GM12878 (cell line): Measurements from ENCODE around the gene TLR9. TPM values are rescaled to one million over a fixed set of nuclear protein-coding genes. Genes with fewer than 3 reads are reported as not detected.
A peak's percentile ranks its signal among the peaks of the same experiment; 100 is the strongest.

Source experiments
- BRCA1 ChIP-seq: IDR thresholded peaks from 2 replicates; pipeline ENCODE4 v1.6.1; 2011; ENCODE audit warnings: low read depth, low read length, improper control_type of control experiment
- DPF2 ChIP-seq: fragments of 450-650 bp; IDR thresholded peaks from 2 replicates; pipeline ENCODE4 v1.6.1; 2017; ENCODE audit warnings: mild to moderate bottlenecking
- EED ChIP-seq: sonication (generic); IDR thresholded peaks from 2 replicates; pipeline ENCODE4 v1.6.1; 2016; ENCODE audit warnings: antibody characterized with exemption, low read depth
- HCFC1 ChIP-seq: fragments of 150-350 bp; IDR thresholded peaks from 2 replicates; pipeline ENCODE4 v1.6.1; 2014; ENCODE audit warnings: low read length
- JUNB ChIP-seq: IDR thresholded peaks from 2 replicates; pipeline ENCODE4 v1.6.1; 2016; ENCODE audit warnings: antibody characterized with exemption, mild to moderate bottlenecking
- MAX ChIP-seq: IDR thresholded peaks from 2 replicates; pipeline ENCODE4 v1.6.1; 2012; ENCODE audit warnings: low read depth, low read length, improper control_type of control experiment
- MEF2B ChIP-seq: fragments of 450-650 bp; IDR thresholded peaks from 2 replicates; pipeline ENCODE4 v1.6.1; 2018; ENCODE audit warnings: mild to moderate bottlenecking, moderate library complexity; ENCODE audit not compliant: partially characterized antibody, poor library complexity, severe bottlenecking
- MXI1 ChIP-seq: fragments of 150-350 bp; IDR thresholded peaks from 2 replicates; pipeline ENCODE4 v1.6.1; 2011; ENCODE audit warnings: low read depth, mild to moderate bottlenecking, inconsistent platforms, low read length, improper control_type of control experiment
- NFYB ChIP-seq: IDR thresholded peaks from 2 replicates; pipeline ENCODE4 v1.6.1; 2011; ENCODE audit warnings: low read depth, mild to moderate bottlenecking, low read length, improper control_type of control experiment, moderate library complexity; ENCODE audit not compliant: insufficient read depth
- PAX8 ChIP-seq: fragments of 450-650 bp; IDR thresholded peaks from 2 replicates; pipeline ENCODE4 v1.6.1; 2017; ENCODE audit warnings: mild to moderate bottlenecking, moderate library complexity
- SKIL ChIP-seq: fragments of 450-650 bp; IDR thresholded peaks from 2 replicates; pipeline ENCODE4 v1.6.1; 2017; ENCODE audit warnings: mild to moderate bottlenecking, low read depth, inconsistent platforms; ENCODE audit not compliant: poor library complexity, severe bottlenecking
- SRF ChIP-seq, 2 experiments: IDR thresholded peaks; 2 replicates each; pipeline ENCODE4 v1.6.1; 2011; ENCODE audit warnings: low read depth in 2 of 2, low read length in 2 of 2, mild to moderate bottlenecking in 1 of 2, moderate library complexity in 1 of 2
- TBL1XR1 ChIP-seq: IDR thresholded peaks from 2 replicates; pipeline ENCODE4 v1.6.1; 2012; ENCODE audit warnings: low read depth, low read length, improper control_type of control experiment
- YBX1 ChIP-seq: fragments of 450-650 bp; IDR thresholded peaks from 2 replicates; pipeline ENCODE4 v1.6.1; 2016; ENCODE audit warnings: antibody characterized with exemption
- ZBTB4 ChIP-seq: fragments of 450-650 bp; formaldehyde crosslinking; IDR thresholded peaks from 2 replicates; pipeline ENCODE4 v1.4.0; 2022; ENCODE audit warnings: mild to moderate bottlenecking, moderate library complexity
- polyA plus RNA-seq, 11 experiments: library from polyadenylated mRNA; depleted of rRNA in 4 of 11; unstranded in 6 of 11; stranded (reverse) in 5 of 11; fragments of >200 nt; fragmentation: Nextera tagmentation in 4 of 11; fragmentation: Illumina TruSeq in 1 of 11; extraction: Ambion mirVana in 4 of 11; extraction: Trizol in 1 of 11; gene quantifications; 1 replicate in 1 of 11; 2 replicates in 10 of 11; pipeline versions ENCODE4 v1.2.1 to v1.2.3, GENCODE V29; 2011 to 2016; ENCODE audit warnings: inconsistent platforms in 2 of 11, missing spikeins in 2 of 11, low read depth in 1 of 11
- total RNA-seq, 4 experiments: library from RNA; depleted of rRNA in 3 of 4; stranded (reverse); fragments of >200 nt in 3 of 4; fragmentation: Illumina TruSeq in 1 of 4; extraction: Trizol in 1 of 4; gene quantifications; 2 replicates each; pipeline versions ENCODE4 v1.2.1 to v1.2.3, GENCODE V29; 2013 to 2021
- TF ChIP-seq, protein P1 (sequence below): fragments of 450-650 bp; IDR thresholded peaks from 2 replicates; pipeline ENCODE4 v1.6.1; 2018; ENCODE audit warnings: mild to moderate bottlenecking, low read depth, moderate library complexity; ENCODE audit not compliant: partially characterized antibody
- TF ChIP-seq, protein P2 (sequence below): IDR thresholded peaks from 2 replicates; pipeline ENCODE4 v1.6.1; 2012; ENCODE audit warnings: mild to moderate bottlenecking, low read depth, low read length

Gene TLR9
- total and polyA plus RNA-seq, 10 of the 15 experiments (the other 5 are each of a cell fraction or from before 2014, with no cell fraction given): 0.10 to 4.8 (median 0.53) TPM; not detected in 1

GRCh38 chr3:52238761-52239701 lies 13.6 kb upstream of the TLR9 start, which contains the start of gene TWF2 (continued):
- TF ChIP-seq, protein P1, sequence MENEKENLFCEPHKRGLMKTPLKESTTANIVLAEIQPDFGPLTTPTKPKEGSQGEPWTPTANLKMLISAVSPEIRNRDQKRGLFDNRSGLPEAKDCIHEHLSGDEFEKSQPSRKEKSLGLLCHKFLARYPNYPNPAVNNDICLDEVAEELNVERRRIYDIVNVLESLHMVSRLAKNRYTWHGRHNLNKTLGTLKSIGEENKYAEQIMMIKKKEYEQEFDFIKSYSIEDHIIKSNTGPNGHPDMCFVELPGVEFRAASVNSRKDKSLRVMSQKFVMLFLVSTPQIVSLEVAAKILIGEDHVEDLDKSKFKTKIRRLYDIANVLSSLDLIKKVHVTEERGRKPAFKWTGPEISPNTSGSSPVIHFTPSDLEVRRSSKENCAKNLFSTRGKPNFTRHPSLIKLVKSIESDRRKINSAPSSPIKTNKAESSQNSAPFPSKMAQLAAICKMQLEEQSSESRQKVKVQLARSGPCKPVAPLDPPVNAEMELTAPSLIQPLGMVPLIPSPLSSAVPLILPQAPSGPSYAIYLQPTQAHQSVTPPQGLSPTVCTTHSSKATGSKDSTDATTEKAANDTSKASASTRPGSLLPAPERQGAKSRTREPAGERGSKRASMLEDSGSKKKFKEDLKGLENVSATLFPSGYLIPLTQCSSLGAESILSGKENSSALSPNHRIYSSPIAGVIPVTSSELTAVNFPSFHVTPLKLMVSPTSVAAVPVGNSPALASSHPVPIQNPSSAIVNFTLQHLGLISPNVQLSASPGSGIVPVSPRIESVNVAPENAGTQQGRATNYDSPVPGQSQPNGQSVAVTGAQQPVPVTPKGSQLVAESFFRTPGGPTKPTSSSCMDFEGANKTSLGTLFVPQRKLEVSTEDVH: no peak
- TF ChIP-seq, protein P2, sequence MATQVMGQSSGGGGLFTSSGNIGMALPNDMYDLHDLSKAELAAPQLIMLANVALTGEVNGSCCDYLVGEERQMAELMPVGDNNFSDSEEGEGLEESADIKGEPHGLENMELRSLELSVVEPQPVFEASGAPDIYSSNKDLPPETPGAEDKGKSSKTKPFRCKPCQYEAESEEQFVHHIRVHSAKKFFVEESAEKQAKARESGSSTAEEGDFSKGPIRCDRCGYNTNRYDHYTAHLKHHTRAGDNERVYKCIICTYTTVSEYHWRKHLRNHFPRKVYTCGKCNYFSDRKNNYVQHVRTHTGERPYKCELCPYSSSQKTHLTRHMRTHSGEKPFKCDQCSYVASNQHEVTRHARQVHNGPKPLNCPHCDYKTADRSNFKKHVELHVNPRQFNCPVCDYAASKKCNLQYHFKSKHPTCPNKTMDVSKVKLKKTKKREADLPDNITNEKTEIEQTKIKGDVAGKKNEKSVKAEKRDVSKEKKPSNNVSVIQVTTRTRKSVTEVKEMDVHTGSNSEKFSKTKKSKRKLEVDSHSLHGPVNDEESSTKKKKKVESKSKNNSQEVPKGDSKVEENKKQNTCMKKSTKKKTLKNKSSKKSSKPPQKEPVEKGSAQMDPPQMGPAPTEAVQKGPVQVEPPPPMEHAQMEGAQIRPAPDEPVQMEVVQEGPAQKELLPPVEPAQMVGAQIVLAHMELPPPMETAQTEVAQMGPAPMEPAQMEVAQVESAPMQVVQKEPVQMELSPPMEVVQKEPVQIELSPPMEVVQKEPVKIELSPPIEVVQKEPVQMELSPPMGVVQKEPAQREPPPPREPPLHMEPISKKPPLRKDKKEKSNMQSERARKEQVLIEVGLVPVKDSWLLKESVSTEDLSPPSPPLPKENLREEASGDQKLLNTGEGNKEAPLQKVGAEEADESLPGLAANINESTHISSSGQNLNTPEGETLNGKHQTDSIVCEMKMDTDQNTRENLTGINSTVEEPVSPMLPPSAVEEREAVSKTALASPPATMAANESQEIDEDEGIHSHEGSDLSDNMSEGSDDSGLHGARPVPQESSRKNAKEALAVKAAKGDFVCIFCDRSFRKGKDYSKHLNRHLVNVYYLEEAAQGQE: no peak
- peak; percentile 74; the same call in 1 of the 2 replicates for TF ChIP-seq DPF2
- no peak for TF ChIP-seq ZBTB4 (CRISPR knock-in tag)
- no peak for TF ChIP-seq EED
- no peak for TF ChIP-seq NFYB
- no peak for TF ChIP-seq BRCA1
- no peak for TF ChIP-seq PAX8
- no peak for TF ChIP-seq TBL1XR1
- peak; percentile 15; the same call in 1 of the 2 replicates for TF ChIP-seq MAX
- no peak for TF ChIP-seq JUNB
- TF ChIP-seq SKIL: no peak
- TF ChIP-seq SRF (IDR thresholded peaks at IDR 0.05; ENCODE audit: low read depth in 2 of 2, low read length in 2 of 2): no peak
- no peak for TF ChIP-seq HCFC1
- TF ChIP-seq MEF2B: peak; percentile 24
- TF ChIP-seq MXI1: no peak; the same call in 1 of the 2 replicates
- no peak for TF ChIP-seq YBX1
